ENCODE data around the gene CCDC33. TPM values are rescaled to one million over a fixed set of nuclear protein-coding genes. Genes with fewer than 3 reads are reported as not detected.

The CCDC33 gene
- total and polyA plus RNA-seq, 2 donors (not counting 1 experiment from before 2014, with no cell fraction given): not detected

- no peaks in the 10 kb centered on the region for H3K4me1 Mint-ChIP-seq
- H3K9ac ChIP-seq (ENCODE audit: low read length): no peak overlapping the region
- H2AFZ ChIP-seq (ENCODE audit: insufficient read depth, low read depth, low read length, poor library complexity, severe bottlenecking): no peak overlapping the region
- 73% methylated on average over 5 of the region's 11 CpGs for WGBS (ENCODE audit: insufficient coverage)
- no peaks in the 10 kb centered on the region for H3K36me3 ChIP-seq (replicated peaks in 1 of 2; ENCODE audit: control extremely low read depth in 1 of 2, control insufficient read depth in 1 of 2, extremely low read depth in 1 of 2, insufficient read depth in 2 of 2, low read length in 1 of 2)
- ChIA-PET CTCF (interaction anchor here (0.6 kb wide), 1 partner anchor 593 kb away, joined by 3 read pairs; no protein-coding TSS in a partner anchor), POLR2A (no interaction called here)
- no peaks in the 10 kb centered on the region for H3K9me3 ChIP-seq (ENCODE audit: control extremely low read depth in 1 of 3, control insufficient read depth in 2 of 3, insufficient read depth in 1 of 3, low read length in 2 of 3)
- no peak overlapping the region for H3K4me3 Mint-ChIP-seq
- no peaks in the 10 kb centered on the region for H4K20me1 ChIP-seq (ENCODE audit: control insufficient read depth, insufficient read depth, low read length, poor library complexity, severe bottlenecking)
- peaks cover 42% of the 10 kb centered on the region for H3K27me3 Mint-ChIP-seq
- H3K4me3 ChIP-seq (ENCODE audit: control extremely low read depth in 1 of 5, extremely low read depth in 1 of 5, insufficient read depth in 1 of 5, low read depth in 2 of 5, low read length in 4 of 5): no peak overlapping the region
- DNase-seq (no peak), ATAC-seq (ENCODE audit: low read depth) (no peak)
- no peak overlapping the region for H3K27ac Mint-ChIP-seq
- peaks cover 0 to 9% (median 1%) of the 10 kb centered on the region in 4 experiments for H3K27me3 ChIP-seq (replicated peaks in 1 of 4; ENCODE audit: control extremely low read depth in 1 of 4, control insufficient read depth in 3 of 4, insufficient read depth in 4 of 4, low read length in 3 of 4)
- no peak overlapping the region for H3K27ac ChIP-seq (ENCODE audit: low read length in 2 of 2)
- H3K4me2 ChIP-seq (replicated peaks; ENCODE audit: low read depth, low read length, poor library complexity, severe bottlenecking): no peak overlapping the region
- no peaks in the 10 kb centered on the region for H3K79me2 ChIP-seq (ENCODE audit: control insufficient read depth, insufficient read depth, low read length)
- no peaks in the 10 kb centered on the region for H3K4me1 ChIP-seq (ENCODE audit: control insufficient read depth in 2 of 2, insufficient read depth in 2 of 2, low read length in 2 of 2)
- TF ChIP-seq EZH2 (IDR thresholded peaks at IDR 0.05; ENCODE audit: borderline replicate concordance, insufficient read depth, low read depth, low read length, poor library complexity, severe bottlenecking) (no peak), CTCF (IDR thresholded peaks at IDR 0.05) (no peak)
- no peaks in the 10 kb centered on the region for H3K9me3 Mint-ChIP-seq (ENCODE audit: insufficient read depth)
- intact Hi-C loops (cut with micrococcal nuclease): no loop called here
Observed at GRCh38 chr15:74220475-74221248, 15.5 kb upstream of the CCDC33 start.
